SKM-1 (cell line): ENCODE data around the gene TNNC1.

Source experiments
- DNase-seq: peaks from one replicate; lab custom pipeline; 2025; ENCODE audit not compliant: unreplicated experiment; lab: John Stamatoyannopoulos, UW

The TNNC1 gene

DNA sequence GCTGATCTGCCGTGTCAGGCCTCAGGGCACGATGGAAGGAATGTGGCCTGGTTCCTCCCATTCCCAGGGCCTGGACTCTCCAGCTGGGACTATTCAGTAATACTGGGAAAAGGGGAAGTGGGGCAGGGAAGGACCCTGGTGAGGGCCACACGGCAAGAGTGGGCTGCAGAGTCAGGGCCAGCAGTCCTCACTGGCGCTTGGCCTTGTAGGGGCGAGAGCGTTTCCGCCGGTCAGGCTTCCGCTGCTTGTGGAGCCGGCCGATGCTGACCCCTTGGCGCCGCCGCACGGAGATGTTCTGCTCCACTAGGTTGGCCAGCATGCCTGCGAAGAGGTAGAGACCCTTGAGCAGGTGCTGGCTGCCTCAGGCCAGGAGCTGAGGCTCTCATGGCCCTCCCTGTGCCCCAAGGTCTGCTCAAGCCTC is 51.7 kb downstream of the TNNC1 start:
- DNase-seq: no peak

- DNase-seq: no peak
These were observed 52.3 kb downstream of the TNNC1 start for GRCh38 chr3:52401551-52401950.
